GM23248 (cell line): ENCODE measurements around the gene PEX7. TPM values are rescaled to one million over a fixed set of nuclear protein-coding genes. Genes with fewer than 3 reads are reported as not detected.

Experiments
- DNase-seq: peaks from one replicate; pipeline ENCODE4 v3.0.0-alpha.2; 2015
- H2AFZ ChIP-seq: fragments of 200-600 bp; sonication (generic); 2 replicates; pipeline ENCODE4 v1.6.1; 2016; ENCODE audit warnings: antibody characterized with exemption
- H3F3A ChIP-seq: fragments of 200-600 bp; sonication (generic); 2 replicates; pipeline ENCODE4 v1.6.1; 2016; ENCODE audit warnings: mild to moderate bottlenecking, antibody characterized with exemption, mixed run types; ENCODE audit not compliant: insufficient read depth
- H3K27ac ChIP-seq: fragments of 200-600 bp; sonication (generic); 2 replicates; pipeline ENCODE4 v1.5.1; 2016; ENCODE audit warnings: mild to moderate bottlenecking
- H3K27me3 ChIP-seq: fragments of 200-600 bp; sonication (generic); replicated peaks from 2 replicates; pipeline ENCODE4 v1.6.1; 2016; ENCODE audit warnings: mild to moderate bottlenecking; ENCODE audit not compliant: insufficient read depth
- H3K36me3 ChIP-seq: fragments of 200-600 bp; sonication (generic); 2 replicates; pipeline ENCODE4 v1.6.1; 2016; ENCODE audit warnings: low read depth, mild to moderate bottlenecking
- H3K4me1 ChIP-seq: fragments of 200-600 bp; sonication (generic); 2 replicates; pipeline ENCODE4 v1.6.1; 2016; ENCODE audit warnings: mild to moderate bottlenecking; ENCODE audit not compliant: insufficient read depth
- H3K4me2 ChIP-seq: fragments of 200-600 bp; sonication (generic); one replicate; pipeline ENCODE4 v1.6.1; 2016; ENCODE audit warnings: mild to moderate bottlenecking; ENCODE audit not compliant: unreplicated experiment
- H3K4me3 ChIP-seq: fragments of 200-600 bp; sonication (generic); 2 replicates; pipeline ENCODE4 v1.5.1; 2016; ENCODE audit warnings: mild to moderate bottlenecking
- H3K79me2 ChIP-seq: fragments of 200-600 bp; sonication (generic); 2 replicates; pipeline ENCODE4 v1.6.1; 2016; ENCODE audit warnings: mild to moderate bottlenecking; ENCODE audit not compliant: insufficient read depth
- H3K9ac ChIP-seq: fragments of 200-600 bp; sonication (generic); 2 replicates; pipeline ENCODE4 v1.6.1; 2016; ENCODE audit warnings: mild to moderate bottlenecking
- H3K9me2 ChIP-seq: fragments of 200-600 bp; sonication (generic); 2 replicates; pipeline ENCODE4 v1.6.1; 2016; ENCODE audit warnings: mixed run types, mild to moderate bottlenecking, moderate library complexity; ENCODE audit not compliant: insufficient read depth
- H3K9me3 ChIP-seq: fragments of 200-600 bp; sonication (generic); one replicate; pipeline ENCODE4 v1.6.1; 2017; ENCODE audit warnings: low read depth
- H4K20me1 ChIP-seq: fragments of 200-600 bp; sonication (generic); 2 replicates; pipeline ENCODE4 v1.6.0; 2016; ENCODE audit not compliant: insufficient read depth
- EZH2 ChIP-seq: fragments of 200-600 bp; sonication (generic); IDR thresholded peaks from 2 replicates; pipeline ENCODE4 v1.6.1; 2018; ENCODE audit warnings: antibody characterized with exemption, mild to moderate bottlenecking; ENCODE audit not compliant: insufficient read depth, poor library complexity, severe bottlenecking
- EZH2phosphoT487 ChIP-seq: fragments of 200-600 bp; sonication (generic); IDR thresholded peaks from 2 replicates; pipeline ENCODE4 v1.6.1; 2018; ENCODE audit warnings: antibody characterized with exemption, moderate library complexity, mild to moderate bottlenecking, low read depth; ENCODE audit not compliant: insufficient read depth
- WGBS, 2 experiments: methylation state at CpG; one replicate each; pipeline ENCODE4 v1.1.6; 2015 to 2017; ENCODE audit warnings: low lambda C conversion rate in 2 of 2, low coverage in 1 of 2; ENCODE audit errors: missing lambda C conversion rate in 2 of 2; 5-methylcytosine and 5-hydroxymethylcytosine counted together
- in situ Hi-C: fragments of 300-500 bp; cut with MboI; formaldehyde crosslinking; loops from 2 replicates; pipeline ENCODE4 v1.15.0; 2020
- polyA plus RNA-seq: library from polyadenylated mRNA; unstranded; fragments of >200 nt; fragmentation: Nextera tagmentation; extraction: Ambion mirVana; gene quantifications from 2 replicates; pipeline ENCODE4 v1.2.1, GENCODE V29; 2016
- total RNA-seq: library from RNA; depleted of rRNA; stranded (reverse); fragments of >200 nt; shearing (Covaris generic); gene quantifications from 2 replicates; pipeline ENCODE4 v1.2.3, GENCODE V29; 2014

Gene PEX7
- total and polyA plus RNA-seq, 2 experiments from 2014 or later = 9.4 to 11.0 TPM

- H3K4me3 ChIP-seq = no peak overlapping the region
- in situ Hi-C loops = no loop called here
- no peaks in the 10 kb centered on the region for H3K27me3 ChIP-seq
- no peaks in the 10 kb centered on the region for H3F3A ChIP-seq
- no peak overlapping the region for H3K4me2 ChIP-seq
- WGBS, 2 experiments = 95 to 99% methylated on average over 5 of the region's 5 CpGs
- no peaks in the 10 kb centered on the region for H4K20me1 ChIP-seq
- no peak for TF ChIP-seq EZH2
- TF ChIP-seq EZH2phosphoT487 = no peak
- H3K27ac ChIP-seq = no peak overlapping the region
- no peaks in the 10 kb centered on the region for H3K79me2 ChIP-seq
- H3K36me3 ChIP-seq = no peaks in the 10 kb centered on the region
- DNase-seq = no peak
- H3K9ac ChIP-seq = no peak overlapping the region
- H2AFZ ChIP-seq = no peak overlapping the region
- H3K4me1 ChIP-seq = no peaks in the 10 kb centered on the region
- H3K9me3 ChIP-seq = no peaks in the 10 kb centered on the region
- H3K9me2 ChIP-seq = no peaks in the 10 kb centered on the region
Measured at GRCh38 chr6:136859430-136859829, 37.0 kb downstream of the PEX7 start.

- DNase-seq = no peak
- Histone ChIP-seq H3K27me3 (no peaks in the 10 kb centered on the region), H3K9me3 (no peaks in the 10 kb centered on the region), H3K4me2 (no peak overlapping the region), H3K9me2 (no peaks in the 10 kb centered on the region), H3K9ac (no peak overlapping the region), H3K4me3 (no peak overlapping the region), H4K20me1 (no peaks in the 10 kb centered on the region), H3K27ac (no peak overlapping the region), H3K36me3 (no peaks in the 10 kb centered on the region), H2AFZ (no peak overlapping the region), H3K4me1 (no peaks in the 10 kb centered on the region), H3F3A (no peaks in the 10 kb centered on the region), H3K79me2 (no peaks in the 10 kb centered on the region)
- TF ChIP-seq EZH2 = no peak
- no peak for TF ChIP-seq EZH2phosphoT487
- in situ Hi-C loops = no loop called here
- 94 to 96% methylated on average over 1 of the region's 1 CpG for WGBS, 2 experiments
Measured at GRCh38 chr6:136860043-136860442, 37.7 kb downstream of the PEX7 start.

DNA sequence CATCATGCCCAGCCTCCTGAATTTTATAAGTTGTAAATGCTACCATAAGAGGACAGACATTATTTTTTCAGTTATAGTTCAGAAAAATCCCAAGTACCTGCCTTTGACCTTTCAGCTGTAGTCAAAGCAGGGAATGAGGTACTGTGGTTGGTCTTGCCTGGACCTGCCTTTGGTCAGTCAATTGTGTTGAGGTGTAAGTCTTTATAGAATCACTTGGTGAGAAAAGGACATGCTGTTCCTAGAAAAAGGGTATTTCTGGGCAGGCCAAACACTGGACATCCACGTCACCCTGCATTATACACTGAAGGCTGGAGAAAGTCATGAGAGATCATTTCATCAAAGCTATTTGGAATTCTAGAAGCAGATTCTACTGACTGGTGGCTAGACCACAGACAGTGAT is 40.3 kb downstream of the PEX7 start:
- Histone ChIP-seq H3K9me3 (no peaks in the 10 kb centered on the region), H3K9ac (no peak overlapping the region), H3K9me2 (no peaks in the 10 kb centered on the region), H3K79me2 (no peaks in the 10 kb centered on the region), H3K4me1 (no peaks in the 10 kb centered on the region), H3K27ac (no peak overlapping the region), H3K4me2 (no peak overlapping the region), H2AFZ (no peak overlapping the region), H3K27me3 (no peaks in the 10 kb centered on the region), H3F3A (no peaks in the 10 kb centered on the region), H3K36me3 (no peaks in the 10 kb centered on the region), H3K4me3 (no peak overlapping the region), H4K20me1 (no peaks in the 10 kb centered on the region)
- DNase-seq = no peak
- TF ChIP-seq EZH2 (no peak), EZH2phosphoT487 (no peak)
- in situ Hi-C loops = no loop called here
- WGBS, 2 experiments = 93 to 96% methylated on average over 1 of the region's 1 CpG

GRCh38 chr6:136863752-136864151 is 41.4 kb downstream of the PEX7 start:
- no peaks in the 10 kb centered on the region for H3K27me3 ChIP-seq
- no peak overlapping the region for H3K9ac ChIP-seq
- H2AFZ ChIP-seq = no peak overlapping the region
- H3K4me3 ChIP-seq = no peak overlapping the region
- no peak overlapping the region for H3K27ac ChIP-seq
- WGBS, 2 experiments = 90% methylated on average over 5 of the region's 5 CpGs
- no peak overlapping the region for H3K4me2 ChIP-seq
- no peak for TF ChIP-seq EZH2phosphoT487
- TF ChIP-seq EZH2 = no peak
- H3K36me3 ChIP-seq = no peaks in the 10 kb centered on the region
- DNase-seq = no peak
- H3K79me2 ChIP-seq = no peaks in the 10 kb centered on the region
- H3K9me2 ChIP-seq = no peaks in the 10 kb centered on the region
- H3K4me1 ChIP-seq = no peaks in the 10 kb centered on the region
- in situ Hi-C loops = no loop called here
- no peaks in the 10 kb centered on the region for H3K9me3 ChIP-seq
- no peaks in the 10 kb centered on the region for H3F3A ChIP-seq
- no peaks in the 10 kb centered on the region for H4K20me1 ChIP-seq

GRCh38 chr6:136864676-136865075 is 42.3 kb downstream of the PEX7 start:
- no peaks in the 10 kb centered on the region for H3K4me1 ChIP-seq
- TF ChIP-seq EZH2 (no peak), EZH2phosphoT487 (no peak)
- no peaks in the 10 kb centered on the region for H3K9me3 ChIP-seq
- H2AFZ ChIP-seq = no peak overlapping the region
- in situ Hi-C loops = no loop called here
- no peaks in the 10 kb centered on the region for H3F3A ChIP-seq
- no peak overlapping the region for H3K4me2 ChIP-seq
- DNase-seq = no peak
- H3K79me2 ChIP-seq = no peaks in the 10 kb centered on the region
- H4K20me1 ChIP-seq = no peaks in the 10 kb centered on the region
- H3K27me3 ChIP-seq = no peaks in the 10 kb centered on the region
- H3K4me3 ChIP-seq = no peak overlapping the region
- H3K36me3 ChIP-seq = no peaks in the 10 kb centered on the region
- H3K9me2 ChIP-seq = no peaks in the 10 kb centered on the region
- no peak overlapping the region for H3K27ac ChIP-seq
- H3K9ac ChIP-seq = no peak overlapping the region
- WGBS, 2 experiments = 87 to 92% methylated on average over 4 of the region's 4 CpGs
